Transverse colon (tissue), 4 donors: ENCODE measurements around the gene PROSER3. TPM values are rescaled to one million over a fixed set of nuclear protein-coding genes. Genes with fewer than 3 reads are reported as not detected.
"Not testable (repeated sequence)": the region's sequence is repeated elsewhere in the genome, so short reads cannot be mapped to it uniquely, and the experiment has no call there.

ENCODE experiments used
- DNase-seq: peaks from one replicate; pipeline ENCODE4 v3.0.0-alpha.2; 2019
- H3K27ac ChIP-seq, 4 donors: fragments of 200-600 bp; sonication (generic); 2 replicates each; pipeline ENCODE4 v1.5.1; 2016 to 2018; ENCODE audit warnings: inconsistent platforms in 4 of 4
- H3K27me3 ChIP-seq: fragments of 200-600 bp; sonication (generic); 2 replicates; pipeline ENCODE4 v1.5.1; 2017; ENCODE audit warnings: inconsistent platforms
- H3K36me3 ChIP-seq, 4 donors: fragments of 200-600 bp; sonication (generic); 2 replicates each; pipeline ENCODE4 v1.5.1; 2017 to 2019; ENCODE audit warnings: inconsistent platforms in 4 of 4
- H3K4me1 ChIP-seq, 4 donors: fragments of 200-600 bp; sonication (generic); 2 replicates each; pipeline ENCODE4 v1.5.1; 2017 to 2020; ENCODE audit warnings: inconsistent platforms in 4 of 4
- H3K4me3 ChIP-seq, 4 donors: fragments of 200-600 bp; sonication (generic); 1 replicate in 1 of 4; 2 replicates in 3 of 4; pipeline versions ENCODE4 v1.5.1 to v1.6.1; 2017 to 2019; ENCODE audit warnings: inconsistent platforms in 4 of 4
- H3K9me3 ChIP-seq, 2 donors: fragments of 200-600 bp; sonication (generic); 2 replicates each; pipeline ENCODE4 v1.5.1; 2017 to 2019; ENCODE audit warnings: inconsistent platforms in 2 of 2
- EP300 ChIP-seq: sonication (generic); formaldehyde crosslinking; IDR thresholded peaks from one replicate; pipeline ENCODE4 v1.6.1; 2017; ENCODE audit warnings: antibody characterized with exemption, low read depth
- POLR2A ChIP-seq: fragments of 450-650 bp; IDR thresholded peaks from one replicate; pipeline ENCODE4 v1.6.1; 2016; ENCODE audit warnings: antibody characterized with exemption, mild to moderate bottlenecking, moderate library complexity
- POLR2AphosphoS5 ChIP-seq, 3 donors: sonication (generic); formaldehyde crosslinking; IDR thresholded peaks; one replicate each; pipeline ENCODE4 v1.6.1; 2016; ENCODE audit warnings: antibody characterized with exemption in 3 of 3
- WGBS, 2 donors: methylation state at CpG; one replicate each; pipeline ENCODE4 v1.1.5; 2018; ENCODE audit warnings: low coverage in 1 of 2; 5-methylcytosine and 5-hydroxymethylcytosine counted together
- in situ Hi-C, 4 donors: fragments of 200-750 bp; cut with MboI; loops; one replicate each; pipeline versions ENCODE4 v1.15.0 to v1.15.1; 2017; ENCODE audit warnings: low sequenced_read_pairs in 3 of 4, low pct_ligation_motif_present in 1 of 4, low pct_unique_long_range_greater_than_20kb in 1 of 4
- intact Hi-C: fragments of 100-400 bp; cut with DNase I; formaldehyde crosslinking; loops from one replicate; pipeline ENCODE4 v1.15.1; 2023; ENCODE audit warnings: low total_unique reads
- total RNA-seq, 4 donors: library from RNA; depleted of rRNA; stranded (reverse); fragments of >200 nt; gene quantifications; one replicate each; pipeline ENCODE4 v1.1.0, GENCODE V29; 2016
- TF ChIP-seq, protein P1 (sequence below), 5 experiments: fragments of 200-600 bp in 3 of 5; fragments of 450-650 bp in 2 of 5; sonication (generic) in 3 of 5; IDR thresholded peaks; 1 replicate in 2 of 5; 2 replicates in 3 of 5; pipeline ENCODE4 v1.5.1; 2016 to 2017; ENCODE audit warnings: antibody characterized with exemption in 5 of 5, inconsistent platforms in 3 of 5, mild to moderate bottlenecking in 2 of 5, moderate library complexity in 1 of 5

The PROSER3 gene
- total RNA-seq, 4 donors from 2014 or later = 9.2 to 42.8 (median 24.6) TPM

DNA sequence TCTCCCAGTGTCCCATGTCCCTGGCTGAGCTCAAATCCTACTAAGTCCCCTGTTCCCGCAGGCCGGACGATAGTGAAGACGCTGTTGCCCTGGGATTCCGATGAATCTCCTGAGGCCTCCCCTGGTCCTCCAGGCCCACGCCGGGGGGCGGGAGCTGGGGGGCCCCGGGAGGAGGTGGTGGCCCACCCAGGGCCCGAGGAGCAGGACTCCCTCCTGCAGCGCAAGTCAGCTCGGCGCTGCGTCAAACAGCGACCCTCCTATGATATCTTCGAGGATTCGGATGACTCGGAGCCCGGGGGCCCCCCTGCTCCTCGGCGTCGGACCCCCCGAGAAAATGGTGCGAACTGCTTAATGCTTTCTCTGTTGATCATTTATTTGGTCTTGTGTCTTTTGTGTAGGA lies 34.3 kb upstream of the PROSER3 start:
- H3K4me3 ChIP-seq = no peak overlapping the region
- peaks cover 0 to 68% (median 33%) of the 10 kb centered on the region in 4 donors for H3K36me3 ChIP-seq
- no peaks in the 10 kb centered on the region for H3K9me3 ChIP-seq
- in situ Hi-C loops (no loop called here), intact Hi-C loops (no loop called here)
- TF ChIP-seq, protein P1, sequence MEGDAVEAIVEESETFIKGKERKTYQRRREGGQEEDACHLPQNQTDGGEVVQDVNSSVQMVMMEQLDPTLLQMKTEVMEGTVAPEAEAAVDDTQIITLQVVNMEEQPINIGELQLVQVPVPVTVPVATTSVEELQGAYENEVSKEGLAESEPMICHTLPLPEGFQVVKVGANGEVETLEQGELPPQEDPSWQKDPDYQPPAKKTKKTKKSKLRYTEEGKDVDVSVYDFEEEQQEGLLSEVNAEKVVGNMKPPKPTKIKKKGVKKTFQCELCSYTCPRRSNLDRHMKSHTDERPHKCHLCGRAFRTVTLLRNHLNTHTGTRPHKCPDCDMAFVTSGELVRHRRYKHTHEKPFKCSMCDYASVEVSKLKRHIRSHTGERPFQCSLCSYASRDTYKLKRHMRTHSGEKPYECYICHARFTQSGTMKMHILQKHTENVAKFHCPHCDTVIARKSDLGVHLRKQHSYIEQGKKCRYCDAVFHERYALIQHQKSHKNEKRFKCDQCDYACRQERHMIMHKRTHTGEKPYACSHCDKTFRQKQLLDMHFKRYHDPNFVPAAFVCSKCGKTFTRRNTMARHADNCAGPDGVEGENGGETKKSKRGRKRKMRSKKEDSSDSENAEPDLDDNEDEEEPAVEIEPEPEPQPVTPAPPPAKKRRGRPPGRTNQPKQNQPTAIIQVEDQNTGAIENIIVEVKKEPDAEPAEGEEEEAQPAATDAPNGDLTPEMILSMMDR (IDR thresholded peaks at IDR 0.05) = no peak
- no peak for TF ChIP-seq EP300
- TF ChIP-seq POLR2A = no peak
- TF ChIP-seq POLR2AphosphoS5 (IDR thresholded peaks at IDR 0.05) = no peak
- no peak overlapping the region for H3K27ac ChIP-seq
- WGBS, 2 donors = 92 to 96% methylated on average over 5 to 24 of the region's 24 CpGs
- no peak for DNase-seq
- H3K4me1 ChIP-seq = peaks cover 7 to 13% (median 10%) of the 10 kb centered on the region in 4 donors
- no peaks in the 10 kb centered on the region for H3K27me3 ChIP-seq

DNA sequence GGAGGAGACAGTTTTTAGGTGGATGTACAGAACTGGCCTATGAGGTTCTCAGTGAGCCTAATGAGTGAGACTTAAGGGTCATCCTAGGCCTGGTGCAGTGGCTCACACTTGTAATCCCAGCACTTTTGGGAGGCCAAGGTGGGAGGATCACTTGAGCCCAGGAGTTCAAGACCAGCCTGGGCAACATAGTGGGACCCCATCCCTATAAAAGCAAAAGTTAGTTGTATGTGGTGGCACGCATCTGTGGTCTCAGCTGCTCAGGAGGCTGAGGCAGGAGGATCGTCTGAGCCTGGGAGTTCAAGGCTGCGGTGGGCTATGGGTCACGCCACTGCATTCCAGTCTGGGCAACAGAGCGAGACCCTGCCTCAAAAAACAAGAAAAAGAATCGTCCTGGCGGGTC lies 33.8 kb upstream of the PROSER3 start:
- H3K9me3 ChIP-seq, H3K4me1 ChIP-seq, H3K4me3 ChIP-seq, H3K27ac ChIP-seq, in situ Hi-C loops, DNase-seq, intact Hi-C loops, H3K27me3 ChIP-seq: not testable (repeated sequence)
- H3K36me3 ChIP-seq = peaks cover 0 to 72% (median 35%) of the 10 kb centered on the region in 4 donors
- WGBS, 2 donors = 93 to 100% methylated on average over 1 to 7 of the region's 7 CpGs

DNA sequence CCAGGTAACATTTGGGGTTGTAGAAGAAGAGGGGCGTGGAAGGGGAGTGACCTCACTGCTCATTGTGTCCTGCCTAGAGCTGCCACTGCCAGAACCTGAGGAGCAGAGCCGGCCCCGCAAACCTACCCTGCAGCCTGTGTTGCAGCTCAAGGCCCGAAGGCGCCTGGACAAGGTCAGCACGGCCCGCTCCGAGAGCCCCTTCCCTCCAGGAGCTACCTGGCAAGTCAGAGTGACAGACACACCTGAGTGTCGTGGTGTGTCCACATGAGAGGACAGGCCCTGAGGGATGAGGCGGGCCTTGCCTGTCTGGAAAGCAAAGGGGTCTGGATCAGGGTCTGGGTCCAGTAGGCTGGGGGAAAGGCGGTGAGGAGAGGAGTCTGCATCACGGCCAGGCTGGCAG lies 33.4 kb upstream of the PROSER3 start:
- Histone ChIP-seq H3K9me3 (no peaks in the 10 kb centered on the region), H3K27ac (no peak overlapping the region), H3K4me1 (peaks cover 0 to 4% (median 2%) of the 10 kb centered on the region in 4 donors), H3K36me3 (peaks cover 0 to 75% (median 37%) of the 10 kb centered on the region in 4 donors), H3K27me3 (no peaks in the 10 kb centered on the region), H3K4me3 (no peak overlapping the region)
- intact Hi-C loops = no loop called here
- WGBS, 2 donors = 95% methylated on average over 12 of the region's 12 CpGs; no CpG with 5 or more reads in 1 of the 2 donors
- in situ Hi-C loops = no loop called here
- TF ChIP-seq EP300 (no peak), POLR2AphosphoS5 (IDR thresholded peaks at IDR 0.05) (no peak), POLR2A (no peak)
- TF ChIP-seq, protein P1 (IDR thresholded peaks at IDR 0.05) = no peak
- no peak for DNase-seq

DNA sequence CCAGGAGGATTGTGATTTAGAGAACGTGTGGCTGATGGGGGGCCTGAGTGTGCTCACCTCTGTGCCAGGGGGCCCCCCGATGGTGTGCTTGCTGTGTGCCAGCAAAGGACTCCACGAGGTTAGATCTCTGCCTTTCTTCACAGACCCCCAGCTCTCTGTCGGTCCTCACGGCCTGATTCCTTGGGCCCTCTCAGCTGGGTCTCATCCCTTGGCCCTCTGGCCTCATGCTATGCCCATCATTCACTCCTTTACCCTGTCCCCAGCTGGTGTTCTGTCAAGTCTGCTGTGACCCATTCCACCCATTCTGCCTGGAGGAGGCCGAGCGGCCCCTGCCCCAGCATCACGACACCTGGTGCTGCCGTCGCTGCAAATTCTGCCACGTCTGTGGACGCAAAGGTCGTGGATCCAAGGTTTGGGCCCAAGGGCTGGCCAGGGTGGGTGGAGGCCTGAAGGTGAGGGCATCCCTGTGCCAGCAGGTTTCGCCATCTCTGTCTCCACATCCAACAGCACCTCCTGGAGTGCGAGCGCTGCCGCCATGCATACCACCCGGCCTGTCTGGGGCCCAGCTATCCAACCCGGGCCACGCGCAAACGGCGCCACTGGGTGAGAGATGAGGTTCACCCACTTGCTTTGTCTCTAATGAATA lies 32.6 kb upstream of the PROSER3 start:
- Histone ChIP-seq H3K36me3 (peaks cover 0 to 83% (median 43%) of the 10 kb centered on the region in 4 donors), H3K4me1 (no peaks in the 10 kb centered on the region), H3K27ac (no peak overlapping the region), H3K4me3 (no peak overlapping the region), H3K9me3 (no peaks in the 10 kb centered on the region), H3K27me3 (no peaks in the 10 kb centered on the region)
- no peak for TF ChIP-seq EP300
- TF ChIP-seq POLR2A = no peak
- TF ChIP-seq, protein P1 (IDR thresholded peaks at IDR 0.05) = no peak
- no peak for TF ChIP-seq POLR2AphosphoS5 (IDR thresholded peaks at IDR 0.05)
- in situ Hi-C loops (no loop called here), intact Hi-C loops (no loop called here)
- 93% methylated on average over 21 of the region's 23 CpGs; no CpG with 5 or more reads in 1 of the 2 donors for WGBS, 2 donors
- DNase-seq = no peak
